C1 segment of cervical spinal cord (tissue), 14 donors: ENCODE data around the gene SLC36A2.
A peak's percentile ranks its signal among the peaks of the same experiment; 100 is the strongest.
"Not testable (repeated sequence)": the region's sequence is repeated elsewhere in the genome, so short reads cannot be mapped to it uniquely, and the experiment has no call there.

Source experiments
- DNase-seq, 14 donors: peaks; one replicate each; lab custom pipeline; 2025; lab: John Stamatoyannopoulos, UW

The SLC36A2 gene

DNA sequence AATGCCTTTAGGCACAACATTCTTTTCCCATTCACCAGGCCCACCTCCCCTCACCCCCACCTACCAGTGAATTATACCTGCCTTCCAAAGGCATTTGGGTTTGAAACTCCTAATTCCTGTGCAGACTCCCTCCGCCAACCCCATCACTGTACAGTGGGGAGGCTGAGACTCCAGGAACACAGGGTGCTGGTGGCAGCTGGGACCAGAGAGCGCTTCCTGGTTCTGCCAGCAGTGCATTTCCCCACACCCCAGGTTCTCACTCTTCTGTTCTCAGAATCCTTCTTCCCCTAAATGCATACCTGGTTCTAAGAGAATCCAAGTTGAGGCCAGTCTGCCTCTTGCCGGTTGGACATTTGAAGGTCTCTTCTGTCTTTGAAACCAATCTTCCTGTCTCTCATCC lies 21.1 kb downstream of the SLC36A2 start:
- no peak for DNase-seq

DNA sequence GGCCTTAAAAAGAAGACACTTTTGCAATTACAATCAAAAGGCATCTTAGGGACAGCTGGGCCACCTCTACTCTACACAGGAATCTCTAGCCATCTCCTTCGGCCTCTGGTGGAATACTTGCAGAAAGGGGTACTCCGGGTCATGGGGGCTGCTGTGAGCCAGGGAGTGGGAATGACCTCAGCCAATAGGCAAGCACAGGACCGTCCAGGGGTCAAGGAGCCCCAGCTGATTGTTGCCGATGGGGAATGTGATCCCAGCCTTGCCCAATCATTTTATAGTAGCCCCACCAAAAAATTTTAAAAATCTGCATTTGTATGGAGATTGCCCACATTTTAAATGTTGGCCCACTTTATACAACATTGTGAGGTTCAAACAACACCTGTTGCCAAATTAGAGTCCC lies 26.9 kb downstream of the SLC36A2 start:
- no peak for DNase-seq

DNA sequence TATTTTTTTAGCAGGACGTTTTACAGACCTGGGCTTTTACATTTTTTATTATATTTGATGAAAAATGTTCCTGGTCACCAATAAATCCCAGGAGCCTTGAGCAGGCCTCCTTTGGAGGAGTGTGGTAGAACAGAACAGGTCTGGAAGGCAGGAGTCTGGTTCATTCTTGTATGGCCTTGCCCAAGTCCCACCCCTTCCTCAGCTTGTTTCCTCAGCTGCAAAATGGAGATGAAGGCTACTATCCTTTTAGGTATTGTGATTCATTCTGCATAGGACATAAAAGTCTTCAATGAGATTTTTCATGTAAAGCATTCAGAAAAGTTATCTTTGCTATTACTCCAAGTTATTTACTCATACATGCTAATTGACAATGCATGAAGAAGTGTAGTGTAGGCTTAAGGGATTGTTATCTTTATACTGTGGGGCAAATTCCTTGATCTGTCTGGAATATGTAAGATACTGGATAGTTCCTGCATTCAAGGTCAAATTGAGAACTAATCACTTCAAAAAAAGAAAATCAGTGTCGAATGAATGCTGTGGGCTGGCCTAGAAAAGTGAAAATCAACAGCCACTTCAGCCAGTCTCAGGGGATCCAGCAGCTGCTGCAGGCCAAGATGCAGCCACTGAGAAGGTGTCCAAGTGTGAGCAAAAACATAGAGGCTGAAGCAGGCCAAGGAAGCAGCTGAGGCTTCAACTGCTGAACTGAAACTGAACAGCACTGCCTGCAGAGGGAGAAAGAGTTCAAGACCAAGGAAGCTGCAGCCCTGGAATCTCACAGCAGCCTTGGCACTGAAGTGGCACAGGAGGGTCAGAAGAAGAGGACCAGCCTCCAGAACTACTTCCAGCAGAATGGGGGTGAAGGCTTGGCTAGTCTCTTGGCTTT lies 28.3 kb downstream of the SLC36A2 start:
- peak in 1 of 14 donors; percentile 4 for DNase-seq

DNA sequence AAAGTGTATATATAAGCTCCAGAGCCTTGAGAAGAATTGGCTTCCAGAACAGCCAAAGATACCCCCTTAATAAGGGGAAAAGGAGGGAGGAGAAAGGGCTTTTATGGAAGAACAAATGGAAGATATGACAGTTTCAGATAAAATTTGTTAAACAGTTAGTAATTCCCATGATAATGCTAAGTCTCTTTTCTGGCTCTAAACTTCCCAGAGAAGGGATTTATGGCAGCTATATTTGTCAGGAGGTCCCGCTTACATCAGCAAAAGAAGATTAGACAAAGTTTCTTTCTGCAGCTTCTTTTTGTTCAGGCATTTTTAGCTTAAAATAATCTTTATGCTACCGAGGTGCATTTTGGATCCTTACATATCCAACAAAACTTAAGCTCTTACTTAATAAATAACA lies 29.5 kb downstream of the SLC36A2 start:
- DNase-seq: no peak

DNA sequence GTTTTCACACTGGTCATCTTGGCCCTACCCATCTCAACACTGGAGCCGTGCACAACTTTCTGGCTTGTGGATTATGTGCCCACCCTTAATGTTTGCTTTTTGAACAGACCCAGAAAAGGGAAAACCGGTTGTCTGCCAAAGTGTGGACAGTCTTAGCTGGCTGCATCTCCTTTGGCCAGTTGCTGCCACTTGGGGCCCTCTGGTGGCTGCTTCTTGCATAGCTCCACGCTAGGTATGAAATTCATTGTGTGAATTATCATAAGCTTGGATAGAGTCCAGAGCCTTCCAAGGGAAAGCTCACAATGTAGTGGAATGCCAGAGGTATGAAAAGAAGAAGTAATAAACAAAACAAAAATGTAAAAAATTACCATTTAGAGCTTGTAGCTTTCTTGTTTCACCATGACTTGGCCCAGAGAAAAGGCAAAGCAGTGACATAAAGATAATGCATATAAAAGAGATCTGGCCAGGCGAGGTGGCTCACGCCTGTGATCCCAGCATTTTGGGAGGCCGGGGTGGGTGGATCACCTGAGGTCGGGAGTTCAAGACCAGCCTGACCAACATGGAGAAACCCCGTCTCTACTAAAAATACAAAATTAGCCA lies 31.3 kb downstream of the SLC36A2 start:
- DNase-seq: peak in 4 of 14 donors; percentile 5 to 53 (median 18)

DNA sequence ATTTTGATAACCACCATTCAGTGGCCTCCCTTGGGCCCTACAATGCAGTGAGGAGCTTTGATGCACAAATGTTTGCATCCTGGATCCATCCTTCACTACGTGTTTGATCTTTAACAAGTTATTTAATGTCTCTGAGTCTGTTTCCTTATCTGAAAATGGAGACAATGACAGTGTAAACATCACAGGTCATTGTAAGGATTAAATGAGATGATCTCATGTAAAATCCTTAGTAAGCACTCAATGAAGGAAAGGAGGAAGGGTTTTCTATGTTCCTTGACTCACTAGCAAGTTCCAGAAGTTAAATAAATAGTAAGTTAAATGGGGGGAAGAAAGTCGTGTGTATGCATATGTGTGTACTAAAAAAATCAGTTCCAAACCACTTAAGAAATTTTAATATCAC lies 34.0 kb downstream of the SLC36A2 start:
- no peak for DNase-seq

DNA sequence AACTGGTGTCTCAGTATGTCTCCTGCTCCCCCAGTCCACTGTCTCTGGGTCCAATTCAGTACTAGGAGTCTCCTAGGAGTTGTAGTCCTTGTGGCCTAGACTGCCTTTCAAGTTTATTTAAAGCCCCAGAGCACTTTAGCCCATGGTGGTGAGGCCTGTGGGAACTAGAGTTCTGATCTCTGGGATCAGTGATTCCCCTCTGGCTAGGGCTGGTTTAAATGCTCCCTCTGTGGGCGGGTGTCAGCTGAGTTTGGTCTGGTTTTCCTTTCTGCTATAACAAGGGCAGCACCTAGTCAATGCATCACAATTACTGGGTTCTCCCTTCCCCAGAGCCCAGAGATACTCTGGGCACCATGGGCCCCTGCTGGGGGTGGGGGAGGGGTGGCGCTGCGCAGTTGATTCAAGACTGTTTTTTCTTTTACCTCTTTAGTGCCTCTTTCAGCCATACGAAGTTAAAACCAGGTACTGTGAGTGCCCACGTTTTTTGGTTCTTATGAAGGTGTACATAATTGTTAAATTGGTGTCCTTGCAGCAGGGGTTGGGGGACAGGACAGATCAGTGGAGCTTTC lies 34.5 kb downstream of the SLC36A2 start:
- DNase-seq: no peak

DNA sequence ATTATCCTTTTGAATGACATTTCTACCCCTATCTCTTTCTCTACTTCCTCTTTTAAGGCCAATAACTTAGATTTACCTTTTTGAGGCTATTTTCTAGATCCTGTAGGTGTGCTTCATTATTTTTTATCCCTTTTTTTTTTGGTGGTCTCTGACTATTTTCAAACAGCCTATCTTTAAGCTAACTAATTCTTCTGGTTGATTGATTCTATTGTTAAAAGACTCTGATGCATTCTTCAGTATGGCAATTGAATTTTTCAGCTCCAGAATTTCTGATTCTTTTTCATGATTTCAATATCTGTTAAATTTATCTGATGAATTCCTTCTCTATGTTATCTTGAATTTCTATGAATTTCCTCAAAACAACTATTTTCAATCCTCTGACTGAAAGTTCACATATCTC lies 36.4 kb downstream of the SLC36A2 start:
- DNase-seq: no peak

DNA sequence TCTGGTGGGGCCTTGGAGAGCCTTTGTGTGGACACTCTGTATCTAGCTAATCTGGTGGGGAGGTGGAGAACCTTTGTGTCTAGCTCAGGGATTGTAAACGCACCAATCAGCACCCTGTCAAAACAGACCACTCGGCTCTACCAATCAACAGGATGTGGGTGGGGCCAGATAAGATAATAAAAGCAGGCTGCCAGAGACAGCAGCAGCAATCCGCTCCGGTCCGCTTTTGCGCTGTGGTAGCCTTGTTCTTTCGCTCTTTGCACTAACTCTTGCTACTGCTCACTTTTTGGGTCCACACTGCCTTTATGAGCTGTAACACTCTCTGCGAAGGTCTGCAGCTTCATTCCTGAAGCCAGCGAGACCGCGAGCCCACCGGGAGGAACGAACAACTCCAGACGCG lies 37.5 kb downstream of the SLC36A2 start:
- not testable (repeated sequence) for DNase-seq

DNA sequence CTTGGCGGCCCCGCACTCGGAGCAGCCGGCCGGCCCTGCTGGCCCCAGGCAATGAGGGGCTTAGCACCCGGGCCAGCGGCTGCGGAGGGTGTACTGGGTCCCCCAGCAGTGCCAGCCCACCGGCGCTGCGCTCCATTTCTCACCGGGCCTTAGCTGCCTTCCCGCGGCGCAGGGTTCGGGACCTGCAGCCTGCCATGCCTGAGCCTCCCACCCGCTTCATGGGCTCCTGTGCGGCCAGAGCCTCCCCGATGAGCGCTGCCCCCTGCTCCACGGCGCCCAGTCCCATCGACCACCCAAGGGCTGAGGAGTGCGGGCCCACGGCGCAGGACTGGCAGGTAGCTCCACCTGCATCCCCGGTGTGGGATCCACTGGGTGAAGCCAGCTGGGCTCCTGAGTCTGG lies 38.1 kb downstream of the SLC36A2 start:
- DNase-seq: not testable (repeated sequence)

DNA sequence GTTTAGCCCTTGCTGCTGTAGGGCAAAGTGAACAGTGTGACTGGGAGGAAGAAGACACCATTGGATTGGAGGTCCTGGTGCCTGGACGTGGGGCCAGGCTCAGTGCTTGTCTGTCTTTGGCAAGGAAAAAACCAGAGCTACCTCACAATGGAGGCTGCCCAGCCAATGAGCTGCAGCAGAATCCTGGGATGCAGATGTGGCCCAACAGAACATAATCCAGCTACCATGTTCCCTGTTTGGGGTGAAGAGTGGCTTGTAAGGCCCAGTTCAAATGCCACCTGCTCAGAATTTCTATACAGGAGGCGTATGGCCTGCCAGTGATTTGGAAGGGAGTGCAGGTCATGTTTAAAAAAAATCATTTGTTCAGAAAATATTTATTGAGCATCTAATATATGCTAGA lies 43.7 kb downstream of the SLC36A2 start, which contains the start of gene SLC36A3:
Gene SLC36A3 (minus strand): TSS at position 101 of the 400 bp plus-strand sequence. CDS start 412 bp downstream, outside the sequence.
- no peak for DNase-seq

DNA sequence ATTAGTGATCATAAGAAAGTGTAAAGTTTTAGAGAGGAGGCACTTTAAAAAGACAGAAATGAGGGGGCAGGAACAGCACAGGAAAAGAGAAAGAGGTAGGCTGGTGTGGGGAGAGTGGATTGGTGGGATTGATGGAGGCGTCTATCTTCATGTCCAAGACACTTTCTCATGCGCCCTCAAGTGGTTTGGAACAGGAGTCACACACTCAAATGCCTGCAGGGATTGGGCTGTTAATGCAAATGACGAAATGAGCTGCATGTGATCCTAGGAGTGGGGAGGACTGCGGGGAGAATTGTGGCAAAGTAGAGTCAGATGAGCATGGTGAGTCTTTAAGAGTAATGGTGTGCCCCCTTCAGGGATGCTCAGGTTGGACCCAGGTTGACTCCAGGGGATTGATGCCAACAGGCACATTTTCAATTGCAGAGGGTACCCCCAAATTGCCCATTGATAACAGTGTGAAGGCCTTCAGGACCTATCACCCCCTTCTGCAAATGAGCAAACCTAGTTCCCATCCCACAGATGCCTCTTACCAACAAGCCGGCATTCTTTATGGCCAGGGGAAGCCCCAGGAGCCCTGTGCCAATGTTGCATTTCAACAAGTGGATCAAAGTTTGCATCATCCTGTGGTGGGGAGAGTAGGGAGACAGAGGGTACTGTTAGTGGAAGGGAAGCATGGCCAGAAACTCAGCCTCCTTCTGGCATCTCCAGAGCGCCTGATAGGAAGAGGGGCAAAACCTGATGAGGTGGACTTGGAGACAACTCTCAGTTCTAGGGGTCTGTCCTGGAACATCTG lies 49.1 kb downstream of the SLC36A2 start:
- DNase-seq: no peak

DNA sequence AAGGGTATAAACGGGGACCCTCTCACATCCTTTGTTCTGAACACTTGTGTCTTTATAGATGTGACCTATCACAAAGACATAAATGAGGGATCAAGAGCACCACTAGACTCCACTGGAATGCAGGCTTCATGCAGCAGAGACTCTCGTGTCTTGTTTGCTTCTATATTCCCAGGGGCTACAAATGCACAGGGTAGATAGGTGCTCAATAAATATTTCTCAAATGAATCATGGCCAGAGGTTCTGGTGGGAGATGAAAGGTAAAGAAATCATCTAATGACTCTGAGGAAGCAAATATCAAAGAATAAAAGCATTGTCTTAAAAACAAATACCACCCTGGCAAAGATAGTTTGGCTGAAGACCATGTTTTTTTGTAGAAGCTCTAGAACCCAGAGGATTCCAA lies 50.4 kb downstream of the SLC36A2 start:
- no peak for DNase-seq

DNA sequence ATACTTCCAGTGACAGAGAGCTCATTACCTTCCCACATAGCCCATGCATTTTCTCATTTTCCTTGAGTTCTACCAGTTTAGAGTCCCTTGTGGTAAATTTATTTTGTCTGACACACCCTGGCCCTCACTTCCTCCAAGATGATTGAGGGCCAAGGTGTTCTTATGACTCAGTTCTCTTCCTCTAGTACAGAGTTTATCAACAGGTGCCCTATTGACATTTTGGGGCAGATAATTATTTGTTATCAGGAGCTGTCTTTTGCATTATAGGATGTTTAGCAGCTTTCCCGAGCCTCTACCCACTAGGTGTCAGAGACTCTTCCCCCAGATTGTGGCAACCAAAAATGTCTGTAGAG lies 50.9 kb downstream of the SLC36A2 start:
- DNase-seq: no peak

DNA sequence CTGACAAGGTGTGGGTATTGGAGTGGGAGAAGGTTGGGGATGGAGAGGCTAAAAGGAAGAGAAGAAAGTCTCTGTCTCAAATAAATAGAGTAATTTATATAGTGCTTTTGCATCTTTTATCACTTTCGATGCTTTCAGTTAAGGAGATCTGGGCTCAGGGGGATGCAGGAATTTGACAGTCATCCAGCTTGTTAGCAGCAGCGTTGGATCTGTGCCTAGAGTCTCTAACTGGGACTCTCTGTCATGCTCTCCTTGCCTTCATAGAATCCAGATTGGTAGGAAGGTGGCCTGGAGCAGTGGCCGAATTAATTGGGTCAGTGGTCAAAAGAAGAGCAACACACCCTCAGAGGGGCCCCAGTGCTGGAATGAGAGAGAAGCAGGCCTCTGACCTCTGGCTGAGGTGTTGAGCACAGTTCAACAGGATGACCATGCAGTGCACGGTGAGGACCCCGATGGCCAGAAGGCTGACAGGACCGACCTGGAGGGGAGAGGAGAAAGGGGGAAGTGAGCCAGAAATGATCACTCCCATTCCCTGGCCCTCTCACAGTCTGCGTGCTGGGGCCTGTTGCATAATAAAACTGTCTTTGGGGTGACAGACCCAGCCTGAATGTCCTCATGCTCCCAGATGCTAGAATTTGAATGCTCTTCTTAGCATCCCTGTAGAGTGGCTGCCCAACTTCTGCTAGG lies 51.4 kb downstream of the SLC36A2 start:
- no peak for DNase-seq

DNA sequence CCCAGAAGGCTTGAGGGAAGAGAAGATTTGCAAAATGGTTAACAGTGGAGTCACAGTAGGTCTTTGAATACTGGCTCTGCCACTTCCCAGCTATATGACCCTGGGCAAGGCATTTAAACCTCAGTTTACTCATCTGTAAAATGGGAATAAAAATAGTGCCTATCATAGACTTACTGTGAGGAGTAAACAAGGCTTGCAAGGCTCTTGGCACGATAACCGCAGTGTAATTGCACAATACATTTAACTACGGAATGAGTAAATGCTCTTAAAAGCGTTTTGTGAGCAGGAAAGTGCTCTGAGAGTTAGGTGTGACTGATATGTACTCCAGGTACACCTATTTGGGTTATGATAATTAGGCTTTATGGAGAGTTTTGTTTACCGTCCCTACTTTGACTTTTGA lies 52.2 kb downstream of the SLC36A2 start:
- DNase-seq: no peak

DNA sequence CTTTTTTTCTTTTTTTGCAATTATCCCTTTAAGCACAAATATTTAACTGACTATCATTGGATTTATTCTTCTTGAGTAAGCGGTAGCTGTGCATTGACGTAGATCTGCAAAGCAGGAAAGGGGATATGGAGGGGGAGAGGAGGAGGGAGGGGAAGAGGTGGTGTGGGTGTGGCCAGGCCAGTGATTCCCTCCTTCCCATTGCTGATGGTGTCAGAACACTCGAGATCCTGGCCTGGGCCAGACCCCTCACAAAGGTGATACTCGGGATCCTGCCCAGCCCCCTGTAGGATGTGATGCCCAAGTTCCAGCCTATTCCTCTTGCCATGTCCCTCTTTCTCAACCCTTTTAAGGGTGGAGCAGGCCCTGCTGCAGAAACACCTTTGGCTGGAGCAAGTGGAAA lies 53.7 kb downstream of the SLC36A2 start:
- DNase-seq: no peak

DNA sequence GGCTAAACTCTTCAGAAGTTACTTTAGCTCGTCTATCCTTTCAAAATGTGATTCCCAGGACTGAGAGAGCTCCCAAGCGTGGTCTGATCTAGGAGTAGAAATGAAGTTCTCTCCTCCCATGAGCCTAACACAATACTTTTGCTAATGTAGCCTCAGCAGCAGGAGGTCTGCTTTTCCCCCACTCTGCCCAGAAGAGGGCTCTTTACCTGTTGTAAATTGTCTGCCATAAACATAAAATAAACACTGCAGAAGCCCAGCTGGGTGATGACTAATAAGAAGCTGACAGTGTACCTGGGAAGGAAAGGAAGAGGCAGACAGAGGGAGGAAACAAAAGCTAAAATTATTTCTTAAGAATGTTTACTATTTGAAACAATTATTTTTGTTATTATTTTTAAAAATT lies 59.2 kb downstream of the SLC36A2 start:
- DNase-seq: no peak

DNA sequence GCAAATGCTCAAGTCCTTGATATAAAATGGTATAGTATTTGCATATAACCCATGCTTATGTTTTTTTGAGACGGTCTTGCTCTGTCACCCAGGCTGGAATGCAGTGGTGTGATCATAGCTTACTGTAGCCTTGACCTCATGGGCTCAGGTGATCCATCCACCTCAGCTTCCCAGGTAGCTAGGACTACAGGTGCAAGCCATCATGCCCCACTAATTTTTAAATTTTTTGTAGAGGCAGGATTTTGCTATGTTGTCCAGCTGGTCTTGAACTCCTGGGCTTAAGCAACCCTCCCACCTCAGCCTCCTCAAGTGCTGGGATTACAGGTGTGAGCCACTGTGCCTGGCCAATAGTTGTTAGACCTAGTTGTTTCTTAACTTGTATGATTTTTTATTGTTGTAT lies 61.1 kb downstream of the SLC36A2 start:
- DNase-seq: no peak

DNA sequence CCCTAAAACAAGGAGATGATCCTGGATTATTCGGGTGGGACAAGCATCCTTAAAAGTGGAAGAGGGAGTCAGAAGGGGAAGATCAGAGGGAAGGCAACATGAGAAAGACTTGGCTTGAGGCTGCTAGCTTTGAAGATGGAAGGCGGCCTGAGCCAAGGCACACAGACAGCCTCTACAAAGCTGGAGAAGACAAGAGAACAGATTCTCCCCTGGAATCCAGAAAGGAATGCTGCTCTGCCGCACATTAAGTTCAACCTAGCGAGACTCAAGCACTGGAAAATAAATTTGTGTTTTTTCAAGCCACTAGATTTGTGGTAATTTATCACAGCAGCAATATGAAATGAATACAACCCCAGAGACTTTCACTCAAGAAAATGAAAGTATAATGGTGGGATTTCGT lies 61.7 kb downstream of the SLC36A2 start:
- DNase-seq: no peak

DNA sequence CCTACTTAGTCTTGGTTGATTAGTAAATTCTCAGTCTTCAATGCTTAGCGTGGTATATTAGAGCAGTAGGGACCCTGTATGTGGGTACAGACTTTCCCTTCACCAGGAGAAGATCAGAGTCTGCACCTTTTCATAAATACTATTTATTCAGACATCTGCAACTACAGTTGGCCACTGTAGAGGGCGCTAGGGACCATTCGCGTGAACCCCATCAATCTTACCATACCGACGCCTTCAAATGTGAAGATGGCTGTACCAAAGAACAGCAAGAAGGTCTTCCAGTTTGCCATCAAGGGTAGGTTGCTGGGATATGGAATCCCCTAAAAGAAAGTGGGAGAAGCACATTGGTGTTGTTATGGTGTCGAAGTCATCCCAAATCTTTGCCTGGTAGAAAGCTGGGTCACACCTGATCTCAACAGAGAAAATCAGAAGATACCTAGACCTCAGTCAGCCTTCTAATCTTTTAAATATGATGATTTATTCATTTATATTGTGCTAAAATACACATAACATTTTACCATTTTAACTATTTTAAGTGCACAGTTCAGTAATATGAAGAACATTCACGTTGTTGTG lies 62.9 kb downstream of the SLC36A2 start:
- no peak for DNase-seq
